Right lobe of liver (tissue), 4 donors: ENCODE results near the gene MYO1A.

Experiments used
- POLR2A ChIP-seq: fragments of 450-650 bp; IDR thresholded peaks from one replicate; pipeline ENCODE4 v1.6.1; 2017; ENCODE audit warnings: antibody characterized with exemption, mild to moderate bottlenecking
- TF ChIP-seq, protein P1 (sequence below), 4 donors: fragments of 200-600 bp in 3 of 4; fragments of 450-650 bp in 1 of 4; IDR thresholded peaks; one replicate each; pipeline versions ENCODE4 v1.5.1 to v1.8.0; 2016 to 2022; ENCODE audit warnings: antibody characterized with exemption in 4 of 4, mild to moderate bottlenecking in 2 of 4
- donor health status: DM: no; HTN: no; CAD: no.
- donor health status: DM: no; HTN: no; CAD: no.
- donor health status: DM: no; HTN: yes; CAD: no.

DNA sequence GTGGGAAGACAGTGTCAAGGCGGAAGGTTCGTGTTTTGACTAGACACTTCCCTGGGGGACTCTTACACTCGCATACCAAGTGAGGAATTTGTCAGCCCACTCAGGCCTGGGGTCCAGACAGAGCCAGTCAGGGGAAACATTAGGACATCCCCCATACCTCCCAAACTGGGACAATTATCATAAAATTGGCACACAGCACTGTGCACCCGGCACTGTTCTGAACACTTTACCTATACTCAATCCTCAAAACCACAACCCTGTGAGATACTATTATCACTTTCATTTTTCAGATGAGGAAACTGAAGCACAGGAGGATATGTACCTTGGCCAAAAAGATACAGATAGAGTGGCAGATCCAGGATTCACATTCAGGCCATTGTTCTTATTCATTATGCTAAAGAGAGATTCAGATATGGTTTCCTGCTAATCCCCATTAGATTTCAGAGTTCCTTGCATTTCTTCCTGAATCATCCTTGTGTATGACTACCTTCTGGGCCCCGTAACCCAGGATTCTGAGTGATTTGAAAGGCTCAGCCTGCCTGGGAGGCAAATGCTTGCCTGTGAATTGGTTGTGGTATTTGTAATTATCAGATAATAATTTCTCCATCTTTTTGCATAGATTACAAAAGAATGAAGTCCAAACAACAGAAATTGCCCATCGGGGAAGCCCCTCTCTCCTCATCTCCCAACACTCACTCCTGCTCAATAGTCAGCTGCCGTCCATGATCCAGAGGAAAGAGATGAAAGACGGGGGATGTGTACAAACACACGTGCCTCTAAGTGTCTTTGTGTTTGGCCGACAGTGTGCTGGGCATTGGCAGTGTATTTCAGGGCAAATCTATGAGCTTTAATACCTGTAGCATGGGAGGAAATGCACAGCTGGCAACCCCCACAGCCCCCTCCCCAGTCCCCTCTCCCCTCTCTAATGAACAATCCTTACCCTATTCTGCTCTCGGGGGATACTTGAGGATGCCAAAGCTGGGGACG lies 38.2 kb downstream of the MYO1A start:
- TF ChIP-seq, protein P1, sequence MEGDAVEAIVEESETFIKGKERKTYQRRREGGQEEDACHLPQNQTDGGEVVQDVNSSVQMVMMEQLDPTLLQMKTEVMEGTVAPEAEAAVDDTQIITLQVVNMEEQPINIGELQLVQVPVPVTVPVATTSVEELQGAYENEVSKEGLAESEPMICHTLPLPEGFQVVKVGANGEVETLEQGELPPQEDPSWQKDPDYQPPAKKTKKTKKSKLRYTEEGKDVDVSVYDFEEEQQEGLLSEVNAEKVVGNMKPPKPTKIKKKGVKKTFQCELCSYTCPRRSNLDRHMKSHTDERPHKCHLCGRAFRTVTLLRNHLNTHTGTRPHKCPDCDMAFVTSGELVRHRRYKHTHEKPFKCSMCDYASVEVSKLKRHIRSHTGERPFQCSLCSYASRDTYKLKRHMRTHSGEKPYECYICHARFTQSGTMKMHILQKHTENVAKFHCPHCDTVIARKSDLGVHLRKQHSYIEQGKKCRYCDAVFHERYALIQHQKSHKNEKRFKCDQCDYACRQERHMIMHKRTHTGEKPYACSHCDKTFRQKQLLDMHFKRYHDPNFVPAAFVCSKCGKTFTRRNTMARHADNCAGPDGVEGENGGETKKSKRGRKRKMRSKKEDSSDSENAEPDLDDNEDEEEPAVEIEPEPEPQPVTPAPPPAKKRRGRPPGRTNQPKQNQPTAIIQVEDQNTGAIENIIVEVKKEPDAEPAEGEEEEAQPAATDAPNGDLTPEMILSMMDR (IDR thresholded peaks at IDR 0.05), result no peak
- TF ChIP-seq POLR2A, result no peak
